H9 (cell line): Measurements from ENCODE around the gene OR2AK2. TPM values are rescaled to one million over a fixed set of nuclear protein-coding genes. Genes with fewer than 3 reads are reported as not detected.

ENCODE experiments used
- DNase-seq: peaks from one replicate; pipeline ENCODE4 v3.0.0-alpha.2; 2017
- H2AFZ ChIP-seq: one replicate; pipeline ENCODE4 v1.6.1; 2013; ENCODE audit warnings: mild to moderate bottlenecking, low read length, control low read depth, moderate library complexity
- H2AK5ac ChIP-seq: 2 replicates; pipeline ENCODE4 v1.6.1; 2013; ENCODE audit warnings: low read length, control low read depth, mixed read lengths; ENCODE audit not compliant: insufficient read length
- H2BK120ac ChIP-seq: one replicate; pipeline ENCODE4 v1.6.1; 2013; ENCODE audit warnings: low read depth, mild to moderate bottlenecking, low read length, control low read depth, inconsistent platforms; ENCODE audit not compliant: poor library complexity, severe bottlenecking
- H2BK12ac ChIP-seq: 2 replicates; pipeline ENCODE4 v1.6.1; 2013; ENCODE audit warnings: low read length, control low read depth, mixed read lengths, low read depth; ENCODE audit not compliant: insufficient read length
- H2BK15ac ChIP-seq: 2 replicates; pipeline ENCODE4 v1.6.1; 2013; ENCODE audit warnings: low read depth, low read length, control low read depth
- H2BK20ac ChIP-seq: one replicate; pipeline ENCODE4 v1.6.1; 2013; ENCODE audit warnings: low read depth, mild to moderate bottlenecking, low read length, control low read depth, inconsistent platforms; ENCODE audit not compliant: poor library complexity, severe bottlenecking
- H2BK5ac ChIP-seq: 2 replicates; pipeline ENCODE4 v1.6.1; 2013; ENCODE audit warnings: low read length, control low read depth, mixed read lengths; ENCODE audit not compliant: insufficient read length
- H3K14ac ChIP-seq: 2 replicates; pipeline ENCODE4 v1.6.1; 2013; ENCODE audit warnings: low read length, control low read depth; ENCODE audit not compliant: insufficient read depth
- H3K18ac ChIP-seq: 2 replicates; pipeline ENCODE4 v1.6.1; 2013; ENCODE audit warnings: low read depth, mild to moderate bottlenecking, mixed read lengths, low read length, control low read depth; ENCODE audit not compliant: insufficient read length
- H3K23ac ChIP-seq: 2 replicates; pipeline ENCODE4 v1.6.1; 2013; ENCODE audit warnings: low read length, control low read depth, mixed read lengths, low read depth; ENCODE audit not compliant: insufficient read length
- H3K23me2 ChIP-seq: 2 replicates; pipeline ENCODE4 v1.6.1; 2013; ENCODE audit warnings: low read depth, mild to moderate bottlenecking, mixed read lengths, low read length, control low read depth; ENCODE audit not compliant: insufficient read length, poor library complexity, severe bottlenecking
- H3K27ac ChIP-seq: 2 replicates; pipeline ENCODE4 v1.5.1; 2013; ENCODE audit warnings: low read length, control low read depth, mixed read lengths, low read depth; ENCODE audit not compliant: insufficient read length
- H3K27me3 ChIP-seq: 2 replicates; pipeline ENCODE4 v1.6.1; 2013; ENCODE audit warnings: low read length, control low read depth, inconsistent platforms; ENCODE audit not compliant: insufficient read depth
- H3K4ac ChIP-seq: 2 replicates; pipeline ENCODE4 v1.6.1; 2013; ENCODE audit warnings: low read depth, mild to moderate bottlenecking, control low read depth, inconsistent platforms, low read length, moderate library complexity
- H3K4me1 ChIP-seq: 2 replicates; pipeline ENCODE4 v1.6.1; 2013; ENCODE audit warnings: low read length, control low read depth, inconsistent platforms; ENCODE audit not compliant: insufficient read depth
- H3K4me2 ChIP-seq: 2 replicates; pipeline ENCODE4 v1.6.1; 2013; ENCODE audit warnings: low read length, control low read depth, mixed read lengths; ENCODE audit not compliant: insufficient read length, insufficient read depth
- H3K56ac ChIP-seq: 2 replicates; pipeline ENCODE4 v1.6.1; 2013; ENCODE audit warnings: low read depth, mild to moderate bottlenecking, mixed read lengths, low read length, control low read depth; ENCODE audit not compliant: insufficient read length
- H3K79me1 ChIP-seq: 2 replicates; pipeline ENCODE4 v1.6.1; 2013; ENCODE audit warnings: low read depth, mild to moderate bottlenecking, moderate library complexity, low read length, control low read depth, inconsistent platforms; ENCODE audit not compliant: insufficient read depth, poor library complexity, severe bottlenecking
- H3K79me2 ChIP-seq: 2 replicates; pipeline ENCODE4 v1.6.1; 2013; ENCODE audit warnings: low read length, control low read depth, inconsistent platforms; ENCODE audit not compliant: insufficient read depth
- H3K9ac ChIP-seq: 2 replicates; pipeline ENCODE4 v1.6.1; 2013; ENCODE audit warnings: low read length, control low read depth, mixed read lengths; ENCODE audit not compliant: insufficient read length; ENCODE audit errors: extremely low read depth
- H3K9me3 ChIP-seq: one replicate; pipeline ENCODE4 v1.6.1; 2013; ENCODE audit warnings: low read depth, low read length, inconsistent platforms; ENCODE audit not compliant: control insufficient read depth
- H3T11ph ChIP-seq: one replicate; pipeline ENCODE4 v1.6.1; 2013; ENCODE audit warnings: mild to moderate bottlenecking, low read length, control low read depth, inconsistent platforms
- H4K20me1 ChIP-seq: one replicate; pipeline ENCODE4 v1.6.1; 2013; ENCODE audit not compliant: control insufficient read depth, insufficient read length, insufficient read depth
- H4K5ac ChIP-seq: 2 replicates; pipeline ENCODE4 v1.6.1; 2013; ENCODE audit warnings: low read depth, mild to moderate bottlenecking, mixed read lengths, low read length, control low read depth; ENCODE audit not compliant: insufficient read length
- H4K8ac ChIP-seq: replicated peaks from 2 replicates; pipeline ENCODE4 v1.6.1; 2013; ENCODE audit warnings: low read length, control low read depth, mixed read lengths, low read depth; ENCODE audit not compliant: insufficient read length
- H4K91ac ChIP-seq: 2 replicates; pipeline ENCODE4 v1.6.1; 2013; ENCODE audit warnings: low read depth, mild to moderate bottlenecking, moderate library complexity, mixed read lengths, low read length, control low read depth; ENCODE audit not compliant: insufficient read length
- H3K27ac Mint-ChIP-seq, 3 experiments: 2 replicates in 2 of 3; 3 replicates in 1 of 3; pipeline ENCODE4 v1.8.0; 2020 to 2021; ENCODE audit warnings: mixed read lengths in 3 of 3, mild to moderate bottlenecking in 1 of 3, moderate library complexity in 1 of 3
- H3K27me3 Mint-ChIP-seq: 2 replicates; pipeline ENCODE4 v1.8.0; 2021; ENCODE audit warnings: low read depth, mild to moderate bottlenecking, moderate library complexity, mixed read lengths
- H3K36me3 Mint-ChIP-seq, 3 experiments: 2 replicates in 2 of 3; 3 replicates in 1 of 3; pipeline ENCODE4 v1.8.0; 2020 to 2021; ENCODE audit warnings: low read depth in 3 of 3, mixed read lengths in 3 of 3; ENCODE audit not compliant: insufficient read depth in 1 of 3
- H3K4me1 Mint-ChIP-seq, 2 experiments: 2 replicates each; pipeline ENCODE4 v1.8.0; 2020; ENCODE audit warnings: mixed read lengths in 2 of 2
- H3K4me3 Mint-ChIP-seq, 2 experiments: 2 replicates in 1 of 2; 3 replicates in 1 of 2; pipeline ENCODE4 v1.8.0; 2020 to 2021; ENCODE audit warnings: mild to moderate bottlenecking in 2 of 2, mixed read lengths in 2 of 2, moderate library complexity in 1 of 2
- H3K9me3 Mint-ChIP-seq, 2 experiments: 2 replicates in 1 of 2; 3 replicates in 1 of 2; pipeline ENCODE4 v1.8.0; 2020; ENCODE audit warnings: mild to moderate bottlenecking in 2 of 2, mixed read lengths in 2 of 2, moderate library complexity in 1 of 2
- CTCF ChIP-seq: fragments of 200-600 bp; sonication (generic); conservative IDR thresholded peaks from 3 replicates; pipeline ENCODE4 v1.8.0; 2021; ENCODE audit warnings: antibody characterized with exemption, mild to moderate bottlenecking
- WGBS: extraction: QIAGEN DNeasy Blood & Tissue Kit; methylation state at CpG from one replicate; pipeline ENCODE4 v1.1.7; 2013; ENCODE audit warnings: missing lambda C conversion rate, low lambda C conversion rate, mixed read lengths; ENCODE audit not compliant: insufficient read length; ENCODE audit errors: extremely low coverage; 5-methylcytosine and 5-hydroxymethylcytosine counted together
- total RNA-seq: library from RNA; stranded (reverse); gene quantifications from 2 replicates; pipeline ENCODE4 v1.2.1, GENCODE V29; 2021

OR2AK2 gene
- total RNA-seq, 1 experiment from 2014 or later, result not detected

GRCh38 chr1:247953408-247953807 lies 11.6 kb upstream of the OR2AK2 start:
- no peak overlapping the region for H3K27ac Mint-ChIP-seq
- H2BK12ac ChIP-seq, result no peak overlapping the region
- H3K9me3 Mint-ChIP-seq, result peaks cover 70 to 79% of the 10 kb centered on the region in 2 experiments
- H3K79me2 ChIP-seq, result no peaks in the 10 kb centered on the region
- peaks cover 23% of the 10 kb centered on the region for H3K9me3 ChIP-seq
- H2AK5ac ChIP-seq, result no peak overlapping the region
- H2AFZ ChIP-seq, result no peak overlapping the region
- no peak overlapping the region for H3K27ac ChIP-seq
- H3K79me1 ChIP-seq, result no peaks in the 10 kb centered on the region
- H4K20me1 ChIP-seq, result no peaks in the 10 kb centered on the region
- H3K4me2 ChIP-seq, result no peak overlapping the region
- no peak overlapping the region for H3K14ac ChIP-seq
- H3K4ac ChIP-seq, result no peak overlapping the region
- H3K23ac ChIP-seq, result no peak overlapping the region
- H3K23me2 ChIP-seq, result no peaks in the 10 kb centered on the region
- H3K27me3 Mint-ChIP-seq, result 0 out of 2 replicates have a peak, but pooled peaks cover 1% of the 10 kb centered on the region
- H3K4me1 Mint-ChIP-seq, result no peaks in the 10 kb centered on the region
- no peak overlapping the region for H4K91ac ChIP-seq
- no peak overlapping the region for H3K9ac ChIP-seq
- H3K36me3 Mint-ChIP-seq, result peaks cover 0 to 18% (median 0%) of the 10 kb centered on the region in 3 experiments; a peak in 3 of 7 replicates
- no peak overlapping the region for H3K18ac ChIP-seq
- DNase-seq, result no peak
- no peak overlapping the region for H3T11ph ChIP-seq
- H3K4me1 ChIP-seq, result no peaks in the 10 kb centered on the region
- no peak overlapping the region for H2BK20ac ChIP-seq
- H4K8ac ChIP-seq, result no peak overlapping the region
- WGBS, result no CpG with 5 or more reads among the region's 1 CpG
- no peak overlapping the region for H4K5ac ChIP-seq
- H3K56ac ChIP-seq, result no peak overlapping the region
- H2BK15ac ChIP-seq, result no peak overlapping the region
- TF ChIP-seq CTCF, result no peak
- no peak overlapping the region for H2BK120ac ChIP-seq
- H3K4me3 Mint-ChIP-seq, result no peak overlapping the region
- H2BK5ac ChIP-seq, result no peak overlapping the region
- no peaks in the 10 kb centered on the region for H3K27me3 ChIP-seq
